ENCODE data around the gene LAD1.

Gene LAD1

GRCh38 chr1:201332616-201333335, 66.3 kb downstream of the LAD1 start:
- no peak overlapping the region for H3K27ac ChIP-seq

DNA sequence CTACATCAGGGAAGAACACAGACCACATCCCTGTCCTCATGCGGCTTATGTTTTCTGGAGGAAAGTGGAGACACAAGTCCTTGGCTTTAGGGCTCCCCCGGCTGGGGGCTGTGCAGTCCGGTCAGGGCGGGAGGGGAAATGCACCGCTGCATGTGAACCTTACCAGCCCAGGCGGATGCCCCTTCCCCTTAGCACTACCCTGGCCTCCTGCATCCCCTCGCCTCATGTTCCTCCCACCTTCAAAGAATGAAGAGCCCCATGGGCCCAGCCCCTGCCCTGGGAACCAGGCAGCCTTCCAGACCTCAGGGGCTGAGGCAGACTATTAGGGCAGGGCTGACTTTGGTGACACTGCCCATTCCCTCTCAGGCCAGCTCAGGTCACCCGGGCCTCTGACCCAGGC, 67.1 kb downstream of the LAD1 start:
- no peak overlapping the region for H3K27ac ChIP-seq
- no peak for TF ChIP-seq CTCF (IDR thresholded peaks at IDR 0.05)
- TF ChIP-seq ZFX (IDR thresholded peaks at IDR 0.05; ENCODE audit: borderline replicate concordance): no peak

More at GRCh38 chr1:201332616-201333335, 66.3 kb downstream of the LAD1 start:
- TF ChIP-seq ZFX (IDR thresholded peaks at IDR 0.05; ENCODE audit: borderline replicate concordance) (no peak), CTCF (IDR thresholded peaks at IDR 0.05) (no peak)

- TF ChIP-seq CTCF (IDR thresholded peaks at IDR 0.05) (no peak), ZFX (IDR thresholded peaks at IDR 0.05; ENCODE audit: borderline replicate concordance) (no peak)
- H3K27ac ChIP-seq: no peak overlapping the region
Measured at GRCh38 chr1:201331166-201331565, 68.0 kb downstream of the LAD1 start.

Data from 22Rv1 (cell line).